ENCODE results near the gene AK3.
"Not testable (repeated sequence)": the region's sequence is repeated elsewhere in the genome, so short reads cannot be mapped to it uniquely, and the experiment has no call there.

AK3 gene

DNA sequence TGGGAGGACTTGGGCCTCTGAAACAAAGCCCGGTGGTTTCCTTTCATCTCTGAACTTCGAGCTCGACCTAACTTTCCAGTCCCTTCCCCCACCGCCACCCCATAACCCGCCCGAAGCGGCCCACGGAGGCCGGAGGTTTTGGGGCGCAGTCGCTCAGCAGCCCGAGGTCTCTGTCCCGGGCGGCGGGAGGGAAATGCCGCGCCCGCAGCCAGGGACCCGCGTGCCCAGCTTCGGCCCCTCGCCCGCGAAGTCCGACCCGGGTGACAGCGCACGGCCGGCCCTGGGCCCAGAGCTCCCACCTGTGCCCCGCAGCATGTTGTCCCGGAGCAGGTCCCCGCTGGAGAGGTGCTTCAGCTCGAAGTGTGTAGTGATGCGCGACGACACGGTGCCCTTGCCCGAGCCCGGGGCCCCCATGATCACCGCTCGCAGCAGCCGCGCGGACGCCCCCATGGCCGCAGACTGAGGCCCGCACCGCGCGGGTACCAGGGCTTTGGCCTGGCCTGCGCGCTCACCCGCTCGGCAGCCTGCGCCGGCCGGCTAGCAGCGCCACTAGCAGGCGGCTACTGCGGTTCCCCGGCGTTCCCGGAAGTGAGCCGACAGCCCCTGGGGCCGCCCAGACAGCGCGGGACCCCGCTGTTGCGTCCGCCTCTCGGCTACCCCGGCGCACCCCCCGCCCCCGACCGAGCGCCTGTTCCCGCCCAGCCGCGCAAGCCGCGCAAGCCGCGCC, at the start of gene AK3:
Gene AK3 (minus strand): TSS at position 565 of the 727 bp plus-strand sequence. CDS start 115 bp downstream, at position 450.
- peak; percentile 74 for DNase-seq

DNA sequence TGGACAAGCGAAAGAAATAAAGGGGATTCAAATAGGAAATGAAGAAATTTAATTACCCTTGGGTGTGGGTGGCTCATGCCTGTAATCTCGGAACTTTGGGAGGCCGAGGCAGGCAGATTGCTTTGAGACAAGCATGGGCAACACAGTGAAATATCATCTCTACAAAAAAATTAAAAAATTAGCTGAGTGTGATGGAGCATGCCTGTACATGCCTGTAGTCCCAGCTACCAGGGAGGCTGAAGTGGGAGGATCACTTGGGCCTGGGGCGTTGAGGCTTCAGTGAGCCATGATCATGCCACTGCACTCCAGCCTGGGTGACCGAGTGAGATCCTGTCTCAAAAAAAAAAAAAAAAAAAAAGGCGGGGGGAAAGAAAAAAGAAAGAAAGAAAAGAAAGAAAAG, 47.7 kb upstream of the AK3 start:
- DNase-seq = no peak

DNA sequence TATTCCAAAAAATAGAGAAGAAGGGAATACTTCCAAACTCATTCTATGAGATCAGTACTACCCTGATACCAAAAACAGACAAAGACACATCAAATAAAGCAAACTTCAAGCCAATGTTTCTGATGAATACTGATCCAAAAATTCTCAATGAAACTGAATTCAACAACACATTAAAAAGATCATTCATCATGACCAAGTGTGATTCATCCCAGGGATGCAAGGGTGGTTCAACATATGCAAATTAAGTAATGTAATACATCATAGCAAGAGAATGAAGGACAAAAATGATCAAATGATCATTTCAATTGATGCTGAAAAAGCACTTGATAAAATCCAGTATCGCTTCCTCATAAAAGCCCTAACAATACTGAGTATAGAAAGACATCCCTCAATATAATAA, 46.9 kb upstream of the AK3 start:
- no peak for DNase-seq

DNA sequence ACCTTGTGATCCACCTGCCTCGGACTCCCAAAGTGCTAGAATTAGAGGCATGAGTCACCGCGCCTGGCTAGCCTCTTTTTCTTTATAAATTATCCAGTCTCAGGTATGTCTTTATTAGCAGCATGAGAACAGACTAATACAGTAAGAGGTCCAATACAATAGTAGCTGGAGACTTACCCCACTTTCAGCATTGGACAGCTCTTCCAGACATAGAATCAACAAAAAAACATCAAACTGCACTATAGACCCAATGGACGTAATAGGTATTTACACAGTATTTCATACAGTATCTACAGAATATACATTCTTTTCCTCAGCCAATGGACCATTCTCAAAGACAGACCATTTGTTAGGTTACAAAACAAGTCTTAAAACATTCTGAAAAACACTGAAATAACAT, 45.6 kb upstream of the AK3 start:
- DNase-seq = no peak

DNA sequence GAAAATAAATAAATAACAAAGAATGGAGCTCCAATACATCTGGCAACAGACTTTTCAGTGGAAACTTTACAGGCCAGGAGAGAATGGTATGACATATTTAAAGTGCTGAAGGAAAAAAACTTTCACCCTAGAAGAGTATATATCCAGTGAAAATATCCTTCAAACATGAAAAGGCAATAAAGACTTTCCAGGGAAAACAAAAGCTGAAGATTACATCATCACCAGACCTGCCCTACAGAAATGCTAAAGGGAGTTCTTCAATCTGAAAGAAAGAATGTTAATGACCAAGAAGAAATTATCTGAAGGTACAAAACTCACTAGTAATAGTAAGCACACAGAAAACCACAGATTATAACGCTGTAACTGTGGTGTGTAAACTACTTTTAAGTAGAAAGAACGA, 43.4 kb upstream of the AK3 start:
- no peak for DNase-seq

DNA sequence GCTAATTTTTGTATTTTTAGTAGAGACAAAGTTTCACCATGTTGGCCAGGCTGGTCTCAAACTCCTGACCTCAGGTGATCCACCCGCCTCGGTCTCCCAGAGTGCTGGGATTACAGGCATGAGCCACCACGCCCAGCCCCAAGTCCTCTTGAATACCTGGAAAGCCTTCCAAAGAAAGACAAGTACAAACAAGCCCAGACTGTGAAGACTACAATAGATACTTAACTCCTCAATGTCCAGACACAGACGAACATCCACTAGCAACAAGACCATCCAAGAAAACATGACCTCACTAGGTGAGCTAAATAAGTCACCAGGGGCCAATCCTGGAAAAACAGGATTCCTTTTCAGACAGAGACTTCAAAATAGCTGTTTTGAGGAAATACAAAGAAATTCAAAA, 42.2 kb upstream of the AK3 start:
- not testable (repeated sequence) for DNase-seq

DNA sequence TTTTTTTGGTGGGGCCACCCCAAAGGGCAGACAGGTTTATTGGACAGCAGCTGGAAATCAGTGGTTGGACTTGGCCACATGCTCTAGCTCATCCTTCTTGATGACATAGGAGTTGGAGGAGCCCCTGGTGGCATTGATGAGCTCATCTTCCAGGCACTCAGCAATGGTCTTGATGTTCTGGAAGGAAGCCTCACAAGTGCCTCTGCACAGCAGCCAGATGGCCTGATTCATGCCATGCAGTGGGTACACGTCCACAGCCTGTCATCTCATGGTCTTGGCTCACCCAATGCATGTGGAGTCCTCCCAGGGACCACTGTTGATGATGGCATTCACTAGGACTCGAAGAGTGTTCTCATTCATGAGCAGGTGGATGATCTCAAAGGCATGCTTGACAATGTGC, 40.4 kb upstream of the AK3 start:
- no peak for DNase-seq

DNA sequence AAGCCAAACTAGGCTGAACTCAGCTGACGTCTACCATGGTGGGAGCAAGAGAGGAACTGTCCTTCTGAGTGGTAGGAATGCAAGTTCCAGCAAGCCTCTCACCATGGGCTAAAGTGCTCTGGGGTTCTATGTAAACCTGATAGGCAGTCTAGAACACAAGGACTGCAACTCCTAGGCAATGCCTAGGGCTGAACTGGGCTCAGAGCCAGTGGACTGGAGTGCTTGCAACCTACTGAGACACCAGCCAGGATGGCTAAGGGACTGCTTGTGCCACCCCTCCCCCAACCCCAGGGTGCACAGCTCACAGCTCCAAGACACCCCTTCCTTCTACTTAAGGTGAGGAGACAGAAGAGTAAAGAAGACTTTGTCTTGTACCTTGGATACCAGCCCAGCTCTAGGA, 39.6 kb upstream of the AK3 start:
- DNase-seq = no peak

DNA sequence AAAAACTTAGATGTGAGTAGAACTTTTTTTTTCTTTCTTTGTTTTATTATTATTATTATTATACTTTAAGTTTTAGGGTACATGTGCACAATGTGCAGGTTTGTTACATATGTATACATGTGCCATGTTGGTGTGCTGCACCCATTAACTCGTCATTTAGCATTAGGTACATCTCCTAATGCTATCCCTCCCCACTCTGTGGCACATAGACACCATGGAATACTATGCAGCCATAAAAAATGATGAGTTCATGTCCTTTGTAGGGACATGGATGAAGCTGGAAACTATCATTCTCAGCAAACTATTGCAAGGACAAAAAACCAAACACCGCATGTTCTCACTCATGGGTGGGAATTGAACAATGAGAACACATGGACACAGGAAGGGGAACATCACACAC, 34.0 kb upstream of the AK3 start:
- not testable (repeated sequence) for DNase-seq

DNA sequence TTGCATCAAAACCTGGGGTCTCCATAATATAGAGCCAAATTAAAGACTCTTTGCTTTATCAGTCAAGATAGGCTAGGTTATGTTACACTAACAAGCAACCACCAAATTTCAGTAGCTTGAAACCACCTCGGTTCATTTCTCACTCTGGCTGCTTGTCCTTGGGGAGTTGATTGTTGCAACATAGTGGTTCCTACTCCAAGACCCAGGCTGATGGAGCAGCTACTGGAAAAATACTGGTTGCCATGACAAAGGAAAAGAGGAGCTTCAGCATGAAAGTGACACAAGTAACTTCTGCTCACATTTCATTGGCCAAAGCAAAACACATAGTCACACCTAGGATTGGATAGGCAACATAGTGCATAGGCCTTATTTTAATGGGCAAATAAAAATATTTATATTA, 33.2 kb upstream of the AK3 start:
- no peak for DNase-seq

DNA sequence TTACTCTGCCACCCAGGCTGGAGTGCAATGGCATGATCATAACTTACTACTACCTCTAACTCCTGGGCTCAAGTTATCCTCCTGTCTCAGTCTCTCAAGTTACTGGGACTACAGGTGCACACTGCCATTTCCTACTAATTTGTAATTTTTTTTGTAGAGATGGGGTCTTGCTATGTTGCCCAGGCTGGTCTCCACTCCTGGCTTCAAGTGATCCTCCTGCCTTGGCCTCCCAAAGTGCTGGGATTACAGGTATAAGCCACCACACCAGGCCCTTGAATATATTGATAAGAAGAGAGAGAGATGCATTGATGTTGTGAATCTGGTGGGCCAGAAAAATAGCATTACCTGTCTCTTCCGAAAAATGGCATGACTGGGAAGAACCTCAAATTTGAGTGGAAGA, 30.8 kb upstream of the AK3 start:
- DNase-seq = no peak

DNA sequence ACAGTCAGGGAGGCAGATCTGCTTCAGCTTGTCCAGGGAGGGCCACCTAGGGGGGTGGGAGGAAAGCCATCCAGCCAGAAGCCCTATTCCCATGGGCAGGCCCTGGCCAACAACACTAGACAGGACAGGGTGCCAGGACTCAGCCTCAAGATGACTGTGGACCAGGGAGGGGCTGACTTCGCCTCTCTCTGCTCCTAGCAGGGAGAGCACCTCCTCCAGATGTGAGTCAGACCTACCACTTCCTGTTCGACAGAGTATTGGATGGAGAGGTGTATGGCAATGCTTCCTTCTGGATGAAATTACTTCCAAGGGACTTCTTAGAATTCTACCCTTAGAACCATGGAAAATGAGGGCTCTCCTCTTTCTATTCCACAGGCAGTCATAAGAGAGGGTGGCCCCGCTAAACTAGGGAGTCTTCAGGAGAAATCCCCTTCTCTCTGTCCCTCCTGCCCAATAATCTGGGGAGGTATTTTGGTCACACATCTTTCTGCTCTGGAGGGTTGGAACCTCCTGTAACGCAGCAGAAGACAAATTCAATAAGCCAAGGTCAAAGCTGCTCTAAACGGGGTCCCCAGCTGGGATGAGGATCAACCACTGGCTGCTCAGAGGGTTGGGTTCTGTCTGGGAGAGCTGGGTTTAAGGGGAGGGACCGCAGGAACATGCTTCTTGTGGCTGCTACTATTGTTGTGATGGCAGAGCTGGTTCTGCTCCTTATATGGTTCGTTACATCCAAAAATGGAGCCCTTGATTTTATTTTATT, 28.5 kb upstream of the AK3 start:
- no peak for DNase-seq

DNA sequence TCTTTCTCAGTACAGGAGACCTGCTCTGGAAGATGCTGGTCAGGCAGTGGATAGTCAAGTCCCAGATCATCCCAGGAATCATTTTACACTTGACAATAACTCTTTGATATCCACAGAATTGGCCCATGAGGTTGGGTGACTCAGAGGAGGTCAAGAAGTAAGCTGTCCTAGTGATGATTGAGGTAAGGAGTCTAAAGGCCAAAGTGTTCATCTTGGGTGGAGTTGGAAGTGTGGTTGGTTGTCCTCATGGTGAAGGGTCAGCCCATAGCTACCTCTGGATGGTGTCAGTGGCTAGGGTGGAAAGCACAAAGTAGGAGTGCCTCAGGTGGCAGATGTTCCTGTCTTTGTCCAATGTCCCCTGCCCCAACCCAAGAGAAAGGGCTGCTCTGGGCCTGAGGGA, 27.7 kb upstream of the AK3 start:
- DNase-seq = no peak

DNA sequence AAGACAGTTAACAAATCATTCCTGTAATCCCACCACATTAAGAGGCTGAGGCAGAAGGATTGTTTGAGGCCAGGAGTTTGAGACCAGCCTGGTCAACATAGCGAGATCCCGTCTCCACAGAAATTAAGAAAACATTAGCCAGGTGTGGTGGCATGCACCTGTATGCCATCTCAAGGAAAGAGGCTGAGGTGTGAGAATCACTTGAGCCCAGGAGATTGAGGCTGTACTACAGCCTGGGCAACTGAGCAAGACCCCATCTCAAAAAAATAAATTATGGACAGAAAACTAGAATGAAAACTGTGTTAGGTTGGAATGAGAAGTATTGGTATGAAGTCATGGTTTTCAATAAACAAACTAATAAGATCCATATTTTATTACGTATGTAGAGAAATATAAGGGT, 23.0 kb upstream of the AK3 start:
- DNase-seq = no peak

DNA sequence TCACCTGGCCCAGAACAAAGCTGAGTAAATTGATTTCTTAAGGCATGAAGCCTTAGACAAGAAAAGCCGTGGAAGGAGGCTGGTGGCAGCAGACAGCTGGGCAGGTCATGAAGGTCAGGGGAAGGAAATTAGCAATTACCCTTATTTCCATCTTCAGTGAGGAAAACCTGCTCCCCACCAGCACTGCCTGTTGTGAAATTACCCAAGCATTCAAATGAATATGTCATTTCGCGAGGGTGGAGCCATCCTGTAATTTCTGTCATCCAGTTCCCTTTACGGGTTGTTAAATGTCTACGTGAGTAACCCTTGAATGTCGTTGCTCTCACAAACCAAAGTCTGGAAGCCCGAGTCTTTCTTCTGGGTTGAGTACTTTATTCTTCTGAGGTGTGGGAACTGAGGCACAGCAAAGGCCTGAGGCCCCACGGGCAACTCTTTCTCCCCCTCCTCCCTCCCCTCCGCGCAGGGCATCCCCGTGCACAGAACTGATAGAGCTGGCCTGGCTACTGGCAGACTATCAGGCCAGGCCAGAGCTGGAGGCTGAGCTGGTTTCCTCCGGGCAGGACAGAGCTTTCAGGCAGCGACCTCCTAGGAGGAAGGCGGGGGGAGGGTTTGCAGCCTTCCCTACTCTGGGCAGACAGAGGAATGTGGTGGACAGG, 22.0 kb upstream of the AK3 start:
- DNase-seq = no peak

DNA sequence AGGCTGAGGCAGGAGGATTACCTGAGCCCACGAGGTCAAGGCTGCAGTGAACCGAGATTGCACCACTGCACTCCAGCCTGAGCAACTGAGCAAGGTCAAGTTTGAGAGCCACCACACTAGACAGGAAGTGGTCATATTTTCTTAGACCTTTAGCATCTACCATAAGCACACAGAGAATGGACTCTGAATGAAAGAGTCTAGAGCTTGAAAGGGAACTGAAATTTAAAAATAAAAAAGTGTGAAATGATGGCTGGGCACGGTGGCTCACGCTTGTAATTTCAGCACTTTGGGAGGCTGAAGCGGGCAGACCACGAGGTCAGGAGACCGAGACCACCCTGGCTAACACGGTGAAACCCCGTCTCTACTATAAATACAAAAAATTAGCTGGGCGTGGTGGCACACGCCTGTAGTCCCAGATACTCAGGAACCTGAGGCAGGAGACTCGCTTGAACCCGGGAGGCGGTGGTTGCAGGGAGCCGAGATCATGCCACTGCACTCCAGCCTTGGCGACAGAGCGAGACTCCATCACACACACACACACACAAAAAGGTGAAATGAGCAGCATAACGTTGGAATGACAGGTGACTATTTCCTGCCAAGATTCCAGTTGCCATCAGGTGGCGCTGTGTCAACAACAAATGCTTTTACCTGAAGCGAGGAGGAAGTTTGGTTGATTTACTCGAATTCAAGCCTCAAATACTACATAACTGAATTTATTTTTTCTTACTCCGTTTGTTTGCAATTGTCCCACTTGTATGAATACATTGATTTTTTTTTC, 21.3 kb upstream of the AK3 start:
- DNase-seq = peak; percentile 79

DNA sequence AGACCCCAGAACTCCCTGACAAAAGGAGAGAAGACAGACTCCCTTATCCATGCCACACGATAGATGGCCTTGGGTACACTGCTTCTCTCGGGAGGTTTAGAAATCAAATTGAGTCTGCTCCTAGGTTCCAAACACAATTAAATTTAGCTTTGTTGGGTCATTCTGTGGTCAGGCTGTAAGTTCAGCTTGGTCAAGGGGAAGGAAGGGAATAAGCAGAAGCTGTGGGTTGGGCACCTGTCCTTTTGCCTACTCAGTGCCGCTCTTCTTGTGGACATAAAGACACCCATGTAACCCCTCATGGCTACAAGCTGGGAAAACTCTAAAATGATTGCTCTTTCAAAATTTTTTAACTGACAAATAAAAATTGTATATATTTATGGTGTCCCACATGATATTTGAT, 19.1 kb upstream of the AK3 start:
- DNase-seq = no peak

DNA sequence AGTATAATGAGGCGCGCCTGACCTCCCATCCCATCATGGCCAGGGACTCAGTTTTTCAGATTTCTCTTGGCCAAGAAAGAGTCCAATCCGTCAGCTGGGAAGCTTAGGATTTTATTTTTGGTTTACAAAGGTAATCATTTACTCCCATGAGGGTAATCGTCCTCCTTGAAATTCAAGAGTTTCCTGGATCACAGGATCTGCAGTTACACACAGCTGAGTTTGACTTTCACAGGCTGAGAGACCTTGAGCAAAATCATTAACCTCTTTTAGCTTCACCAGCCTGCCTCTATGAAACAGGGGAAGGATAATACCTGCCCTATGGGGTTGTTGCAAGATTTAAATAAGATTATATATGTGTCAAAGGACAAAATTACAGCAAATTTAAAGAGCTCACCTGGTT, 15.4 kb upstream of the AK3 start:
- no peak for DNase-seq

DNA sequence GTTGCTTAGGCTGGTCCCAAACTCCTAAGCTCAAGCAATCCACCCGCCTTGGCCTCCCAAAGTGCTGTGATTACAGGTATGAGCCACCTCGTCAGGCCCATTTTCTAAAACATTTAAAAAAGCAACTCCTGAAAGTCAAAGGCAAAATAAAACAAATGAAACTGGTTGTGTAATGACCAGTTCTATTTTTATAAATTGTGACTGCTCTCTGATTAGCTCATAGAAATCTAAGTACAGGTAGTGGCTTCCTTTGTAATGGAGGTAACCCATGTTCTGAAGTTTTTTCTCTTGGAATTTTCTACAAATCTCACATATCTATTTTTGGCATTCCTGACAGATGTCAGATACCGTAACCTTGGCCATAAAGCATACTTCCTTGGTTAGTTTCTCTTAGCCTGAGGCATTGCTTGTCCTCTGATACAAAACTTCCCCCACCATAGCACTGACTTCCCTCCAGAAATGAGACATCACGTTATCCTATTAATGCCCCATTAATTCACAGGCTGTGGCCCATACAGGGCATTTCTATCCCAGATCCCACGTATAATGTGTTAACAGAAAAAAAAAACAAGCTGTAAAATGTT, 14.1 kb upstream of the AK3 start:
- no peak for DNase-seq

DNA sequence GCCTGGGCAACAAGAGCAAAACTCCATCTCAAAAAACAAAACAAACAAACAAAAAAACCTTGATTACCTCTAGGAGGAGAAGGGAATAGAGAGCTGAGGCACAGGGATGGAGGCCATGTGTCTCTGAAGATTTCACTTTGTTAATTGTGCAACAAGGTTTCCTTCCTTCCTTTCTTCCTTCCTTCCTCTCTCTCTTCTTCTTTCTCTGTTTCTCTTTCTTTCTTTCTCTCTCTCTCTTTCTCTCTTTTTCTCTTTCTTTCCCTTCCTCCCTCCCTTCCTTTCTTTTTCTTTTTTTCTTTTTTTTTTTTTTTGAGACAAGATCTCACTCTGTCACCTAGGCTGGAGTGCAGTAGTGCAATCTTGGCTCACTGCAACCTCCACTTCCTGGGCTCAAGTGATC, 13.5 kb upstream of the AK3 start:
- not testable (repeated sequence) for DNase-seq

DNA sequence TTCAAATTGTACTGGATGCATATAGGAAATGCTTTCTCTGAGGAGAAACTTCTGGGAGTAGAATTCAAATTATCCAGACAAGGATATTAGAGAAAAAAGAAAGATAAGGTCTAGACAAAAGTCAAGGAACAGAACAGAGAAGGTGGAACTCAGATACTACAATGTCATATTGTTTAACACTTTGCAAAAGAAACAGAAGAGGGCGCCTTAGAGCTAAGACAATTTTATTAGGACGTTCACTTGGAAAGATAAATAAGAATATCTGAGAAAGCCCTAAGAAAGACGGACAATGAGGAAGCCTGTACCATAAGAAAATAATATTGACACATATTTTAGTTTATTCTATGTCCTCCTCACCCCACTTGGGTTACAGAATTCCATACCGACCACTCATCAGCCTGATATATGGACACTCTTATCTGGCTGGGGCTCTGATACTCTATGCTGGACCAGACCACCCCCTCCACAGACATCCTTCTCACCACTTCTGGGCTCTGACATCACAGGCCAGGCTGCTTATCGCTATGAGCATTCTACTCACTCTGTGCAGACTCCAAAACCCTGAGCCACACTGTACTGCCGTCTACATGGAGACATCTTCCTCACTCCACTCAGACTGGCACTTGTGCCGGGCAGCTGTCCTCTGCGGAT, 9.1 kb upstream of the AK3 start:
- DNase-seq = no peak

DNA sequence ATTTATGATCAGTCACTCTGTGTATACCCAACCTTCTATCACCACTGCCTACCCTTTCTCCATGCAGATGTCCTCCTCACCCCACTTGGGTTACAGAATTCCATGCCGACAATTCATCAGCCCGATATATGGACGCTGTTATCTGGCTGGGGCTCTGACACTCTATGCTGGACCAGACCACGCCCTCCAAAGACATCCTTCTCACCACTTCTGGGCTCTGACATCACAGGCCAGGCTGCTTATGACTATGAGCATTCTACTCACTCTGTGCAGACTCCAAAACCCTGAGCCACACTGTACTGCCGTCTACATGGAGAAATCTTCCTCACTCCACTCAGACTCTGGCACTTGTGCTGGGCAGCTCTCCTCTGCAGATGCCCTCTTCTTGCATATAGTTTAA, 7.6 kb upstream of the AK3 start:
- no peak for DNase-seq
